Astrocyte (in vitro differentiated cells and primary cell): ENCODE measurements around the gene GADL1. TPM values are rescaled to one million over a fixed set of nuclear protein-coding genes. Genes with fewer than 3 reads are reported as not detected.
A peak's percentile ranks its signal among the peaks of the same experiment; 100 is the strongest.

Source experiments
- DNase-seq: peaks from one replicate; pipeline ENCODE4 v3.0.0-alpha.2; 2010; ENCODE audit warnings: low read depth
- FAIRE-seq: peaks from 2 replicates; lab custom pipeline; 2011; peaks lifted over from hg19 to GRCh38; lab: Jason Lieb, UNC
- H2AFZ ChIP-seq: 2 replicates; pipeline ENCODE4 v1.6.0; 2012; ENCODE audit warnings: low read depth, low read length, inconsistent platforms
- H3K27ac ChIP-seq: 2 replicates; pipeline ENCODE4 v1.5.1; 2011; ENCODE audit warnings: low read depth, low read length, inconsistent platforms
- H3K27me3 ChIP-seq: 2 replicates; pipeline ENCODE4 v1.6.0; 2011; ENCODE audit warnings: low read length, inconsistent platforms; ENCODE audit not compliant: insufficient read depth
- H3K36me3 ChIP-seq: 2 replicates; pipeline ENCODE4 v1.5.1; 2011; ENCODE audit warnings: low read length, inconsistent platforms; ENCODE audit not compliant: insufficient read depth
- H3K4me1 ChIP-seq: 2 replicates; pipeline ENCODE4 v1.5.1; 2011; ENCODE audit warnings: low read length, inconsistent platforms; ENCODE audit not compliant: insufficient read depth
- H3K4me2 ChIP-seq: 2 replicates; pipeline ENCODE4 v1.6.0; 2012; ENCODE audit warnings: low read length, inconsistent platforms
- H3K4me3 ChIP-seq: 2 replicates; pipeline ENCODE4 v1.5.1; 2011; ENCODE audit warnings: low read depth, mild to moderate bottlenecking, low read length, inconsistent platforms; ENCODE audit not compliant: insufficient read depth
- H3K79me2 ChIP-seq: 2 replicates; pipeline ENCODE4 v1.6.0; 2012; ENCODE audit warnings: mild to moderate bottlenecking, low read length, inconsistent platforms; ENCODE audit not compliant: insufficient read depth
- H3K9ac ChIP-seq: 2 replicates; pipeline ENCODE4 v1.6.0; 2012; ENCODE audit warnings: mild to moderate bottlenecking, low read length, inconsistent platforms
- H3K9me3 ChIP-seq: 2 replicates; pipeline ENCODE4 v1.5.1; 2012; ENCODE audit warnings: low read depth, mild to moderate bottlenecking, low read length, inconsistent platforms; ENCODE audit not compliant: insufficient read depth
- H4K20me1 ChIP-seq: 2 replicates; pipeline ENCODE4 v1.6.0; 2012; ENCODE audit warnings: low read length, inconsistent platforms; ENCODE audit not compliant: insufficient read depth
- H3K27ac Mint-ChIP-seq: one replicate; pipeline ENCODE4 v1.8.0; 2021; ENCODE audit warnings: mild to moderate bottlenecking, mixed read lengths; ENCODE audit not compliant: unreplicated experiment
- H3K27me3 Mint-ChIP-seq: one replicate; pipeline ENCODE4 v1.8.0; 2021; ENCODE audit warnings: low read depth, mixed read lengths; ENCODE audit not compliant: unreplicated experiment
- H3K36me3 Mint-ChIP-seq: one replicate; pipeline ENCODE4 v1.8.0; 2021; ENCODE audit warnings: low read depth, mixed read lengths; ENCODE audit not compliant: unreplicated experiment
- H3K4me1 Mint-ChIP-seq: one replicate; pipeline ENCODE4 v1.8.0; 2021; ENCODE audit warnings: low read depth, mixed read lengths; ENCODE audit not compliant: unreplicated experiment
- H3K4me3 Mint-ChIP-seq: one replicate; pipeline ENCODE4 v1.8.0; 2021; ENCODE audit warnings: mild to moderate bottlenecking, moderate library complexity, mixed read lengths; ENCODE audit not compliant: unreplicated experiment
- H3K9me3 Mint-ChIP-seq: one replicate; pipeline ENCODE4 v1.8.0; 2021; ENCODE audit warnings: mild to moderate bottlenecking, mixed read lengths; ENCODE audit not compliant: unreplicated experiment
- EZH2 ChIP-seq: IDR thresholded peaks from 2 replicates; pipeline ENCODE4 v1.6.1; 2012; ENCODE audit warnings: mild to moderate bottlenecking, low read length, inconsistent platforms; ENCODE audit not compliant: insufficient read depth
- total RNA-seq: library from RNA; stranded (reverse); gene quantifications from 2 replicates; pipeline ENCODE4 v1.2.1, GENCODE V29; 2021
- TF ChIP-seq, protein P1 (sequence below): IDR thresholded peaks from 2 replicates; pipeline ENCODE4 v1.5.1; 2011; ENCODE audit warnings: low read depth, mild to moderate bottlenecking, inconsistent platforms, low read length, moderate library complexity; ENCODE audit not compliant: insufficient read depth

GADL1 gene
- total RNA-seq, 1 donor from 2014 or later = 0.09 TPM

GRCh38 chr3:30707825-30708224 is 186.6 kb downstream of the GADL1 start:
- Mint-ChIP-seq H3K4me1 (no peaks in the 10 kb centered on the region), H3K9me3 (peaks cover 12% of the 10 kb centered on the region), H3K27me3 (no peaks in the 10 kb centered on the region), H3K36me3 (peaks cover 6% of the 10 kb centered on the region), H3K27ac (no peak overlapping the region), H3K4me3 (no peak overlapping the region)
- no peak overlapping the region for H3K4me3 ChIP-seq
- no peaks in the 10 kb centered on the region for H4K20me1 ChIP-seq
- no peak overlapping the region for H3K27ac ChIP-seq
- H3K4me1 ChIP-seq = no peaks in the 10 kb centered on the region
- H3K79me2 ChIP-seq = no peaks in the 10 kb centered on the region
- no peak overlapping the region for H3K9ac ChIP-seq
- H3K36me3 ChIP-seq = no peaks in the 10 kb centered on the region
- no peak for DNase-seq
- H3K27me3 ChIP-seq = no peaks in the 10 kb centered on the region
- no peak for TF ChIP-seq EZH2
- TF ChIP-seq, protein P1, sequence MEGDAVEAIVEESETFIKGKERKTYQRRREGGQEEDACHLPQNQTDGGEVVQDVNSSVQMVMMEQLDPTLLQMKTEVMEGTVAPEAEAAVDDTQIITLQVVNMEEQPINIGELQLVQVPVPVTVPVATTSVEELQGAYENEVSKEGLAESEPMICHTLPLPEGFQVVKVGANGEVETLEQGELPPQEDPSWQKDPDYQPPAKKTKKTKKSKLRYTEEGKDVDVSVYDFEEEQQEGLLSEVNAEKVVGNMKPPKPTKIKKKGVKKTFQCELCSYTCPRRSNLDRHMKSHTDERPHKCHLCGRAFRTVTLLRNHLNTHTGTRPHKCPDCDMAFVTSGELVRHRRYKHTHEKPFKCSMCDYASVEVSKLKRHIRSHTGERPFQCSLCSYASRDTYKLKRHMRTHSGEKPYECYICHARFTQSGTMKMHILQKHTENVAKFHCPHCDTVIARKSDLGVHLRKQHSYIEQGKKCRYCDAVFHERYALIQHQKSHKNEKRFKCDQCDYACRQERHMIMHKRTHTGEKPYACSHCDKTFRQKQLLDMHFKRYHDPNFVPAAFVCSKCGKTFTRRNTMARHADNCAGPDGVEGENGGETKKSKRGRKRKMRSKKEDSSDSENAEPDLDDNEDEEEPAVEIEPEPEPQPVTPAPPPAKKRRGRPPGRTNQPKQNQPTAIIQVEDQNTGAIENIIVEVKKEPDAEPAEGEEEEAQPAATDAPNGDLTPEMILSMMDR = no peak
- H2AFZ ChIP-seq = no peak overlapping the region
- no peak for FAIRE-seq
- no peak overlapping the region for H3K4me2 ChIP-seq
- H3K9me3 ChIP-seq = peaks cover 3% of the 10 kb centered on the region

- Histone ChIP-seq H3K9ac (no peak overlapping the region), H3K27me3 (no peaks in the 10 kb centered on the region), H3K9me3 (peaks cover 3% of the 10 kb centered on the region), H3K27ac (no peak overlapping the region), H3K36me3 (no peaks in the 10 kb centered on the region), H3K4me2 (no peak overlapping the region), H2AFZ (no peak overlapping the region), H3K79me2 (no peaks in the 10 kb centered on the region), H4K20me1 (no peaks in the 10 kb centered on the region), H3K4me3 (no peak overlapping the region), H3K4me1 (no peaks in the 10 kb centered on the region)
- no peak for DNase-seq
- Mint-ChIP-seq H3K27ac (no peak overlapping the region), H3K9me3 (peaks cover 12% of the 10 kb centered on the region), H3K4me3 (no peak overlapping the region), H3K4me1 (no peaks in the 10 kb centered on the region), H3K27me3 (no peaks in the 10 kb centered on the region), H3K36me3 (peaks cover 6% of the 10 kb centered on the region)
- TF ChIP-seq, protein P1 = no peak
- FAIRE-seq = peak; percentile 13
Observed at GRCh38 chr3:30704931-30705890, 189.2 kb downstream of the GADL1 start.
